ENCODE measurements around the gene SMIM44. TPM values are rescaled to one million over a fixed set of nuclear protein-coding genes. Genes with fewer than 3 reads are reported as not detected.

Gene SMIM44
- total RNA-seq, 2 donors from 2014 or later = not detected

DNA sequence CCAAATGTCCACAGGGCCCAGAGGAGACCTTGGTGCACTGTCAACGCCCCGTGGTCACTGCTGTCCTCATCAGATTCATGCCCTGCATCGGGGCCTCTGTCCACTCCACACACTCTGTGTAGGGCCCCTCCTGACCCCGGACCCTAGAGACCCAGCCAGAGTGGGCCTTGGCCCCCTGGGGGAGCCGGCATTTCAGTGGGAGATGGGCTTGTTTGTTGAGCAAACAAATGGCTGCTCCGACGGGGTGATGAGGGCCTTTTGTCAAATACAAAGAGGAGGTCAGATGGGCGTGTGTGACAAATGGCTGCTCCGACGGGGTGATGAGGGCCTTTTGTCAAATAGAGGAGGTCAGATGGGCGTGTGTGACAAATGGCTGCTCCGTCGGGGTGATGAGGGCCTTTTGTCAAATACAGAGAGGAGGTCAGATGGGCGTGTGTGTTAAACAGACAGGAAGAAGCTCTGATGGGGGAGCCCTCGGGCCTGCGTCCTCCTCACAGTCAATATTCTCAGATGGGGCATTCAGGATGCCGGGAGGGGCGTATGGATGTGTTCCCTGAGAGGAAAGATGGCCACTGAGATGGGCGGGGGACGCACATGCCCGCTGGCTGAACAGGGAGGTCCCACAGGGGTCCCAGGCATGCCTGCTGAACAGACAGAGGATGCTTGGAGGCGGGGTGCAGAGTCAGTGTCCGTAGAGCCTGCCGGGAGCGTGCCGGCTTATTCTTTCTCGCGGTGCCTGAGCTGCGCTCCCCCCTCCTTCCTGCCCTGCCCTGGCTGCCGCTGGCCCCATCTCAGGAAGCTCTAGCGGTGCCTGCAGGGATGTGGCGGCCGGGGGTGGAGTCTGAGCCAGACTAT lies 39.2 kb downstream of the SMIM44 start:
- H3K4me3 Mint-ChIP-seq = peak overlapping the region; percentile 3

DNA sequence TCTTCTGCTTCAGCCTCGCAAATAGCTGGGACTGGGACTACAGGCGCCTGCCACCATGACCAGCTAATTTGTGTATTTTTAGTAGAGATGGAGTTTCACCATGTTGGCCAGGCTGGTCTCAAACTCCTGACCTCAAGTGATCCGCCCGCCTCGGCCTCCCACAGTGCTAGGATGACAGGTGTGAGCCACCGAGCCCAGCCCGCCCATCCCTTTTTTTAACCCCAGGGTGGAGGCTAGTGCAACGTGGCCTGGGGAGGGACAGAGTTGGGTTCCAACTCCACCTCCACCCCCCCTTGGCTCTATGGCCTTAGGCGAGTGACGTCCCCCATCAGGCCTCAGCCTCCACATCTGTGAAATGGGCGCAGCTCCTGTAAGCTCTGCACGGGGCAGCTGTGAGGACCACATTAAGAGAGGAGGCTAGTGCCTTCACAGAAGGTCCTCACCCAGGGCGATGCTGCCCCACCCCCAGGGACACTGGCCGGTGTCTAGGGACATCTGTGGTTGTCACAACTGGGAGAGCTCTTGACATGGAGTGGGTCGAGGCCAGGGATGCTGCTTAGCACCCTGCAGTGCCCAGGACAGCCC lies 40.7 kb downstream of the SMIM44 start:
- Mint-ChIP-seq H3K27ac (no peak overlapping the region), H3K9me3 (no peaks in the 10 kb centered on the region), H3K36me3 (ENCODE audit: low read depth) (peaks cover 2% of the 10 kb centered on the region), H3K4me3 (no peak overlapping the region), H3K27me3 (ENCODE audit: insufficient read depth) (no peaks in the 10 kb centered on the region), H3K4me1 (peaks cover 10% of the 10 kb centered on the region)
- Histone ChIP-seq H3K4me1 (ENCODE audit: control insufficient read depth, insufficient read depth, low read length) (no peaks in the 10 kb centered on the region), H3K4me3 (ENCODE audit: low read length) (no peak overlapping the region), H3K27ac (ENCODE audit: low read depth, low read length) (no peak overlapping the region), H3K27me3 (ENCODE audit: control insufficient read depth, insufficient read depth, low read length, poor library complexity, severe bottlenecking) (no peaks in the 10 kb centered on the region), H3K9ac (ENCODE audit: extremely low read depth, low read length, poor library complexity, severe bottlenecking) (no peak overlapping the region), H3K36me3 (ENCODE audit: control insufficient read depth, insufficient read depth, low read length) (no peaks in the 10 kb centered on the region), H3K9me3 (ENCODE audit: control insufficient read depth, low read length) (no peaks in the 10 kb centered on the region)
- WGBS, 2 experiments (ENCODE audit: insufficient coverage in 1 of 2, insufficient read length in 1 of 2) = 83 to 88% methylated on average over 12 to 15 of the region's 15 CpGs
- no peak for DNase-seq
- TF ChIP-seq CTCF (conservative IDR thresholded peaks at IDR 0.05) = no peak

More for the DNA sequence above, 39.2 kb downstream of the SMIM44 start:
- peak; percentile 91 for DNase-seq
- no peaks in the 10 kb centered on the region for H3K4me1 ChIP-seq (ENCODE audit: control insufficient read depth, insufficient read depth, low read length)
- H3K36me3 ChIP-seq (ENCODE audit: control insufficient read depth, insufficient read depth, low read length) = no peaks in the 10 kb centered on the region
- H3K27ac ChIP-seq (ENCODE audit: low read depth, low read length) = peak overlapping the region; percentile 96
- no peak overlapping the region for H3K9ac ChIP-seq (ENCODE audit: extremely low read depth, low read length, poor library complexity, severe bottlenecking)
- no peaks in the 10 kb centered on the region for H3K27me3 Mint-ChIP-seq (ENCODE audit: insufficient read depth)
- TF ChIP-seq CTCF (conservative IDR thresholded peaks at IDR 0.05) = no peak
- H3K36me3 Mint-ChIP-seq (ENCODE audit: low read depth) = no peaks in the 10 kb centered on the region
- H3K4me3 ChIP-seq (ENCODE audit: low read length) = no peak overlapping the region
- 35 to 39% methylated on average over 23 to 33 of the region's 33 CpGs for WGBS, 2 experiments (ENCODE audit: insufficient coverage in 1 of 2, insufficient read length in 1 of 2)
- H3K27me3 ChIP-seq (ENCODE audit: control insufficient read depth, insufficient read depth, low read length, poor library complexity, severe bottlenecking) = no peaks in the 10 kb centered on the region
- peaks cover 10% of the 10 kb centered on the region for H3K4me1 Mint-ChIP-seq
- H3K9me3 Mint-ChIP-seq = no peaks in the 10 kb centered on the region
- no peaks in the 10 kb centered on the region for H3K9me3 ChIP-seq (ENCODE audit: control insufficient read depth, low read length)
- H3K27ac Mint-ChIP-seq = peak overlapping the region; percentile 67

- Histone ChIP-seq H3K9ac (ENCODE audit: extremely low read depth, low read length, poor library complexity, severe bottlenecking) (no peak overlapping the region), H3K4me3 (ENCODE audit: low read length) (no peak overlapping the region), H3K27ac (ENCODE audit: low read depth, low read length) (no peak overlapping the region), H3K4me1 (ENCODE audit: control insufficient read depth, insufficient read depth, low read length) (no peaks in the 10 kb centered on the region), H3K9me3 (ENCODE audit: control insufficient read depth, low read length) (no peaks in the 10 kb centered on the region), H3K27me3 (ENCODE audit: control insufficient read depth, insufficient read depth, low read length, poor library complexity, severe bottlenecking) (no peaks in the 10 kb centered on the region), H3K36me3 (ENCODE audit: control insufficient read depth, insufficient read depth, low read length) (no peaks in the 10 kb centered on the region)
- Mint-ChIP-seq H3K9me3 (no peaks in the 10 kb centered on the region), H3K27me3 (ENCODE audit: insufficient read depth) (no peaks in the 10 kb centered on the region), H3K4me1 (peaks cover 10% of the 10 kb centered on the region), H3K4me3 (no peak overlapping the region), H3K27ac (no peak overlapping the region), H3K36me3 (ENCODE audit: low read depth) (peaks cover 2% of the 10 kb centered on the region)
- 72 to 73% methylated on average over 7 to 14 of the region's 14 CpGs for WGBS, 2 experiments (ENCODE audit: insufficient coverage in 1 of 2, insufficient read length in 1 of 2)
- DNase-seq = no peak
- TF ChIP-seq CTCF (conservative IDR thresholded peaks at IDR 0.05) = no peak
Observed at GRCh38 chr19:3441986-3442329, 41.3 kb downstream of the SMIM44 start.
